Neural cell (in vitro differentiated cells): ENCODE measurements around the gene NUDT16.

Experiments
- POLR2AphosphoS5 ChIP-seq: IDR thresholded peaks from 2 replicates; pipeline ENCODE4 v1.6.1; 2012
- RAD21 ChIP-seq: fragments of 450-650 bp; conservative IDR thresholded peaks from 2 replicates; pipeline ENCODE4 v1.6.1; 2014; ENCODE audit warnings: antibody characterized with exemption, mild to moderate bottlenecking, moderate library complexity
- TF ChIP-seq, protein P1 (sequence below): fragments of 450-650 bp; IDR thresholded peaks from 2 replicates; pipeline ENCODE4 v1.5.1; 2014; ENCODE audit warnings: antibody characterized with exemption, mild to moderate bottlenecking, moderate library complexity; ENCODE audit not compliant: poor library complexity, severe bottlenecking

DNA sequence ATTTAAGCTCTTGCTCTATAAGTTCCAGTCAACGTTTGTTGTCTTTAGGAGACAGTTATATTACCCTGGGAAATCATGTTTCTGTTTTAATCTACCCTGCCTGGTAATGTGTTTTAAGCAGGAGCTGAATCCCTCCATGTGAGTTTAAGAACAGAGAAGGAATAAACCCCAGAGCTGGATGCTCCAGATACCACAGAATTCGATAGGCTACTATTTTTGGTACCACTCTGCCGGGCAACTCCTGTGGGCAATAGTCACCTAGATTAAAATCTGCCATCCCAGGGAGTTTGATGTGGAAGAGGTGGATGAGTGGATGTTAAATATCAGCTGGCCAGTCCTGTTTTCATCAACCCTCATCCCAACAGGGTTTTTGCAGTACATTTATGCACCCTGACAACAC lies 20.4 kb downstream of the NUDT16 start:
- TF ChIP-seq, protein P1, sequence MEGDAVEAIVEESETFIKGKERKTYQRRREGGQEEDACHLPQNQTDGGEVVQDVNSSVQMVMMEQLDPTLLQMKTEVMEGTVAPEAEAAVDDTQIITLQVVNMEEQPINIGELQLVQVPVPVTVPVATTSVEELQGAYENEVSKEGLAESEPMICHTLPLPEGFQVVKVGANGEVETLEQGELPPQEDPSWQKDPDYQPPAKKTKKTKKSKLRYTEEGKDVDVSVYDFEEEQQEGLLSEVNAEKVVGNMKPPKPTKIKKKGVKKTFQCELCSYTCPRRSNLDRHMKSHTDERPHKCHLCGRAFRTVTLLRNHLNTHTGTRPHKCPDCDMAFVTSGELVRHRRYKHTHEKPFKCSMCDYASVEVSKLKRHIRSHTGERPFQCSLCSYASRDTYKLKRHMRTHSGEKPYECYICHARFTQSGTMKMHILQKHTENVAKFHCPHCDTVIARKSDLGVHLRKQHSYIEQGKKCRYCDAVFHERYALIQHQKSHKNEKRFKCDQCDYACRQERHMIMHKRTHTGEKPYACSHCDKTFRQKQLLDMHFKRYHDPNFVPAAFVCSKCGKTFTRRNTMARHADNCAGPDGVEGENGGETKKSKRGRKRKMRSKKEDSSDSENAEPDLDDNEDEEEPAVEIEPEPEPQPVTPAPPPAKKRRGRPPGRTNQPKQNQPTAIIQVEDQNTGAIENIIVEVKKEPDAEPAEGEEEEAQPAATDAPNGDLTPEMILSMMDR, result no peak
- TF ChIP-seq POLR2AphosphoS5 (no peak), RAD21 (no peak)
